ENCODE results near the gene SLC16A1.

- no peak for TF ChIP-seq GATA2 (IDR thresholded peaks at IDR 0.05; ENCODE audit: low read depth, low read length)
- no peak for TF ChIP-seq GATA3 (IDR thresholded peaks at IDR 0.05; ENCODE audit: low read depth, low read length)
These were observed 21.4 kb downstream of the SLC16A1 start for GRCh38 chr1:112934577-112934976.

All from SH-SY5Y (cell line).